Islet precursor cell (in vitro differentiated cells): ENCODE measurements around the gene CHIC2.

Source experiments
- DNase-seq: peaks from one replicate; pipeline ENCODE4 v3.0.0-alpha.2; 2018

CHIC2 gene

GRCh38 chr4:54092405-54093323 is 28.3 kb upstream of the CHIC2 start:
- DNase-seq: no peak

DNA sequence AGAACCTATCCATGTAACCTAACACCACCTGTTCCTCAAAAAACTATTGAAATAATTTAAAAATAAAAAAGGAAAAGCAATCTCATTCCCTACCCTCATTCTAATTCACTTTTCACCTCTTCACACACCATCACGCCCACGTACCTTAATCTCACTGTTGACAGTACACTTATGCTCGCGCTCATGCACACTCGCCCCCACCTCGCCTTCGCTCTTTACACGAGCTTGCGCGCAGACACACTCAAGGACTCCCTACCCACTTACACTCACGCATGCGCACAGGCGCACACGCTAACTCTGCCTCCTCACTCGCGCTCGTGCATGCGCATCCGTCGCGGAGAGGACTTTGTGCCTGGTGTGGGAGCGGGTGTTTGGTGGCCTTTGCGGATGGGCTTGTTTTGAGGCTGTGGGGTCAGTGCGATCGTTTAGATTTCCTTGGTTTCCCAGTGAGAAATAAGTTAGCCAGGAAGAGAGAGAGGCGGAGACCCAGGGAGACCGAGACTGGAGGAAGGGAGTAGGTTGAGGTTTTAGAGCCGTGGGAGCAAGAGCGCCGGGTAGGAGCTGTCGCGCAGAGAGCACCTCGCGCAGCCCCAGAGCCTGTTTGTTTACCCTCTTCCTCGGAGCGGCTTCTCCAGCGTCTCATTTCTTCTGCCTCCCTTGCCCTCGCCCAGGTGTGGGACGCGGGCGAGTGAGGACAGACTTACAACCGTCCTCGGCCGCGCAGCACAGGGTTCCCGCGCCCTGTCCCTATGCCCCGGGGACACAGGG is 27.4 kb upstream of the CHIC2 start:
- DNase-seq: peak; percentile 74

DNA sequence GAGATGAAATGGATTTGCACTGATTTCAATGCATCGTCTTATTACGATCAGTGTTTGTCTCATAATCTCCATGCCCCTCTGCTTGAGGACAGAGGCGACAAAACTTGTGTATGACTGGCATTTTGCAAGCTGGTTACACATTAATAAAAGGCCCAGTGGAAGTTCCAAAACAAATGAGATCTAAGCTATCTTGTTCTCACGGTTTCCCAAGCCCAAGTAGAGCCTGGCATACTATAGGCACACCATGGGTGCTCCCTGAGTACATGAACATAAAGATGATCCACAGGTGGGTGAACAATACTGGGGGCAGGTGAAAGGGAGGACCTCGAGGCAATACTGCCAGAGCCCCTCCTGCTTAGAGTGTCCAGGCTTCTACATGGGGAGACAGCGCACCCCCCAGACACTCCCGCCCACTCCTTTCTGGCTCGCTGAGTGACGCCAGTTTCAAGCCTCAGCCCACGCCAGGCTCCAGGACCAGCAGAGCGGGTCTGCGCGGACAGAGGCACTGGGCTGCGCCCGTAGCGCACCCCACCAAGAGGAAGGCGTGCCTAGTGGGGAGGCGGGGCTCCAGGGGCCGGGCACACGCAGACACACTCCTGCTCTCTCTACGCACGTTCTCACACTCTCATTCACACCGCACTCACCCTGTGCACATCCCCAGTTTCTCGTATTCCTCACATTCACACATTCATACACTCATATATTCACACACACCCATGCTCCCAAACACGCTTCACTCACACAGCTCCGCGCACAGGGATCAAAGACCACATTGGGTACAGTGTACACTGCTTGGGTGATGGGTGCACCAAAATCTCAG is 26.6 kb upstream of the CHIC2 start:
- DNase-seq: no peak

GRCh38 chr4:54090404-54090803 is 26.0 kb upstream of the CHIC2 start:
- DNase-seq: no peak

DNA sequence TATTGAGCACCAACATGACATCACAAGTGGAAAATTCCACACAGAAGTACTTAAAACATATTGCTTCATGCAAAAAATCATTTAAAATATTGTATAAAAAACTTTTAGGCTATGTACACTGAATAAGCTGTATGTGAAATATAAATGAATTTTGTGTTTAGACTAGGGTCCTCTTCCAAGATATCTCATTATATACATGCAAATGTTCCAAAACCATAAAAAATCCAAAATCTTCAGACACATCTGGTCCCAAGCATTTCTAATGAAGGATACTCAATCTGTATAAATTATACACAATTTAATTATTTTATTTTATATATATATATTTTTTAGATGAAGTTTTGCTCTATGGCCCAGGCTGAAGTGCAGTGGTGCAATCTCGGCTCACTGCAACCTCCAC is 25.5 kb upstream of the CHIC2 start:
- no peak for DNase-seq

DNA sequence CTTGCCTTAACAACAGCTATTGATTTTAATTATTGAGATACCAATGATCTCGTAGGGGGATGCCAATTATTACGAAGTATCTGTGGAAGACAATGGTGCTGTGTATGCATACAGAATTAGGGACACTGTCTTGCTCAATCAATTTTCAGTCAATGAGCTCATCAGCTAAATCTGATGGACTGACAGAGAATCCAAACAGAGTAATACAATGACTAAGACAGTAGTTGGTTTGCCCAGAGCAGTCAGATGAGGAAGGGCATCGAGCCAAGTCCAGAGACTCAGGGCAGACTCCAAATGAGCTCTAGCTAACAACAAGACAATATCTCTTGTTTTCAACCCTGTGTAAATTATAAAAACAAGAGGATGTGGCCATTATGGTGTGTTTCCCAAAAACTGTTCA is 20.9 kb upstream of the CHIC2 start:
- DNase-seq: no peak

GRCh38 chr4:54082168-54082567 is 17.8 kb upstream of the CHIC2 start:
- peak; percentile 91 for DNase-seq

- no peak for DNase-seq
Measured at GRCh38 chr4:54077812-54078211, 13.4 kb upstream of the CHIC2 start.

GRCh38 chr4:54076673-54077072 is 12.3 kb upstream of the CHIC2 start:
- no peak for DNase-seq

- no peak for DNase-seq
Measured at GRCh38 chr4:54074381-54074780, 10.0 kb upstream of the CHIC2 start.

DNA sequence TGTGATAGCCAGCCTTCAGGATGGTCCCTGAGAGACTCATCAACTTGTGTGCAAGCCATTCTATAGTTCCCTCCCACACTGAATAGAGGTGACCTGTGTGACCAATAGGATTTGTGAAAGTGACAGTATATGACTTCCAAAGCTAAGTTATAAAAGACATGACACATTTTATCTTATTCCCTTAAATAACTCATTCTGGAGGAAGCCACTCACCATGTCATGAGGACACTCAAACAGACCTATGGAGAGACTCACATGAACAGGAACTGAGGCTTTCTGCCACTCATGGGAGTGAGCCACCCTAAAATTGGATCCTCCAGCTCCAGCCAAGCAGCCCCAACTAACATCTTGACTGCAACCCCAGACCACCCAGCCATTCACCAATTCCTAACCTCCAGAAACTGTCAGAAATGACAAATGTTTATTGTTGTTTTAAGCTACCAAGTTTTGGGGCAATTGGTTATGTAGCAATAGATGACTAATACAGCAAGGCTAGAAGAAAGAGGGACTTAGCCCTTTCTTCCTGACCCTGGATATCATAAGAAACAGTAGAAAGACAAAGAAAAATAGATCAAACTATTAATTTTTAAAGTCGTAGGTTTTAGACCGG is 9.0 kb upstream of the CHIC2 start:
- DNase-seq: no peak

DNA sequence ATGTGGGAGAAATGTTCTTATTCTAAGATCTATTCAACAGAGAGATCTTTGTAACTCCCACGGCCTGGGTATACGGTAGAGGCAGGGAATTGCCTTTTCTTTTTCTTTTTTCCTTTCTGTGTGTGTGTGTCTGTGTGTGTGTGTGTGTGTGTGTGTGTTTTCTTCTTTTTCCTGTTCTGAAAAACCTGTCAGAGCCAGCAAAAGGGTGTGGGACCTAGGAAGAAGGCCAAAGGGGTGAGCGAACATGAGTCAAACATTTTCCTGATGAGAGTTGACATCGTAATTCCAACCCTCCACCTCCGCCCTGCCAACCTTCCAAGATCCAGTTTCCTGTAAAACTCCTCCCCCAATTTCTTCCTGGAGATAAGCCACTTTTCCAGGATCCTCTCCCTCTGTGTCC is 2.8 kb upstream of the CHIC2 start:
- peak; percentile 62 for DNase-seq

- no peak for DNase-seq
Measured at GRCh38 chr4:54066718-54067129, 2.3 kb upstream of the CHIC2 start.

- no peak for DNase-seq
Measured at GRCh38 chr4:54066088-54066415, 1.6 kb upstream of the CHIC2 start.

- DNase-seq: no peak
Measured at GRCh38 chr4:54065282-54066087, 1.1 kb upstream of the CHIC2 start.

DNA sequence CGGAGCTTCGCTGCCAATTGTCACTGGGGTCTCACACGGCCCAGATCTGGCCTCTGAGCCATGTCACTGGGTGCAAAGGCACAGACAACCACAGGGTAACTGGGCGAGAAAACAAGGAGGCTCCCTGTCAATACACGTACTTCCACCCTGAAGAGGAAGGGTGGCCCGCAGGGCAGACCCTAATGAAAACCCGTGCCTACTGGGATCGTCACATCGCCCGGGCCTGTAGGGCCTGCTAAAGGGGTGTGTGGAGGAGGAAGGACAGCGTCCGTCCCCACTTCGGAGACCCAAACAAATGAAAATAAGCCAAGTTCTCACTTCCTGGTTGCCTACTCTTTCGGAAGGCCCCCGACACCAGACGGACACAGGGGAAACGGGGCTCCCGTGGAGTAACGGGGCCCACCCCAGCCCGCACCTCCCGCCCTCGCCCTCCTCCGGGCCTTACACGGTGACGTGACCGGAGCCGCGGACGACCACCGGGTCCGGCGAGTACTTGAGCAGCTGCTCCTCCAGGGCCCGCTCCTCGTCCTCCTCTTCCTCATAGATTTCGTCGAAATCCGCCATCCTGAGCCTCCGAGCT is 578 bp downstream of the CHIC2 start:
- DNase-seq: peak; percentile 68

- no peak for DNase-seq
Measured at GRCh38 chr4:54063229-54063628, 1.2 kb downstream of the CHIC2 start.

- no peak for DNase-seq
Measured at GRCh38 chr4:54062392-54062791, 2.0 kb downstream of the CHIC2 start.

- no peak for DNase-seq
Measured at GRCh38 chr4:54061873-54062272, 2.5 kb downstream of the CHIC2 start.

DNA sequence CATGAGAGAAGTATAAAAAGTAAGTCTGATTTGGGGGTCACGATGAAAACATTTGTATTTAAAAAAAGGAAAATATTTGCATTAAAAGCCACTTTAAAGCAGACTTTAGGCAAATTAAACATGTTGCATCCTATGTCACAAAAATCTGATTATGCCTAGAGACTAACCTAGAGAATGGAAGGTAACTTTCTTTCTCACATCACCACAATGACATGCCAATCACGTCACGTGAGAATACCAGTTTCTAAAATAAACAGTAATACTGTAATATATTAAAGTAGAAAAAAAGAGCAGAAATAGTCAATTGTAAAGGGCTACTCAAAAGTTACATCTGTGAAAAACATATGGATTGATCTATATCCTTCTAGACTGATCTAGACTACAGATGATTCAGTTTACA is 3.3 kb downstream of the CHIC2 start:
- no peak for DNase-seq

DNA sequence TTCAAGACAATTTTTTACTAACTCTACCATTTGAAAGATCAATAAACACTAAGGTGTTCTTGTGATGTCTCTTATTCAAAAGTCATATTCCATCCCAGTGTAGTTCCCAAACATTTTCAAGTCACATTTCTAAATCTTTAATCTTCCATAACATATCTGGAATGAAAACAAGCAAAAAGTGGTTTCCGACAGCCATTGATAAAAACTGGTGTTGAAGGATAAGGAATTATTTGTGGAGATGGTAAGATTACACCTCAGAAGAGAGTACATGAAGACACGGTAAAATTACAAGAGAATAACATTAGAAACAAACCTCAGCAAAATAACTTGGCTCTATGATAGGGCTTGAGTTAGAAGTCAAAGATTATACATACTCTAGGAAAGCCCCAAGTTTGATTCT is 4.3 kb downstream of the CHIC2 start:
- DNase-seq: no peak

DNA sequence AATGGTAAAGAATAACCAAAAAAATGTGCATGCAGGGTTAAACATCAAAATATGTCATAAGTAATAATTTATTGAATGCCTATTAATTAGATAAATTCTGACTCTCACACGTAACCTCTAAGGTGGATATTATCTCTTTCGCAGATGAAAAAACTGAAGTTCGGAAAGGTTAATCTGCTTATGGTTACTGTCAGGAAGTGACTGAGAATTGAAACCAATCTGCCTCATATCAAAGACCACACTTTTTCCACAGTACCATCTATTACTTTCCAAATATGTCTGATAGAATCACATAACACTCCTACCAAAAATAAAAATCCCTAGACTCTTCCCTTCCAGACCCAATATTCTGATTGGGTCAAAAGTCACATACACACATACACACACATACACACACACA is 6.2 kb downstream of the CHIC2 start:
- DNase-seq: no peak
